Measurements from ENCODE around the gene CCDC127. TPM values are rescaled to one million over a fixed set of nuclear protein-coding genes. Genes with fewer than 3 reads are reported as not detected.
"Not testable (repeated sequence)": the region's sequence is repeated elsewhere in the genome, so short reads cannot be mapped to it uniquely, and the experiment has no call there.

The CCDC127 gene
- total and polyA plus RNA-seq, 2 of the 4 experiments (the other 2 are of a cell fraction), result 3.2 to 3.9 TPM

DNA sequence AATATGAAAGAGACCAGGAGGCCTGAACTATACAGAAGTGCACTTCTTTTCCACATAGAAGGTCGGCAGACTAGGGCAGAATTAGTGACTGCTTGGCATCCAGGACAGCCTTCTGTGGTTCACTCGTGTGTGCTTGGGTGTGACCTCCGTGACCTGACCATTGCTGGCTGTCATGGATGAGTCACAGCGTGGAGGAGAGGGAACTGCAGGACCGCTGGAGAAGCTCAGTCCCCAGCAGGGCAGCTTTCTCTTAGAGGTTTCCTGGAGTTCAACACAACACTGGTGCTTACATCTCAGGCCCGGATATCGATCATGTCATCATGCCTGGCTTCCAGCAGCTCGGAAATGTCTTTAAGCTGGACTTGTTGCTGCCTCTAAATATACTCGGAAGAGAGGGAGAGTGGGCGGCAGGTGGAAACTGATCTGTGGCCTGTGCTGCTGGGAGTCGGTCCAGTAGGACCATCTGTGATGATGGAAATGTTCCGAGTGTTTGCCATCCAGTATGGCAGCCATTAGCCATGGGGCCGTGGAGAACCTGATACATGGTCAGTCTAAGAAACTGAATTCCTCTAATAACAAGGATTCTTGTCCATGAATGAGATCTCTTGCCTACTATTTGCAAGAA lies 23.2 kb upstream of the CCDC127 start:
- not testable (repeated sequence) for DNase-seq; H3K4me3 ChIP-seq (ENCODE audit: insufficient read depth, low read depth, low read length)

DNA sequence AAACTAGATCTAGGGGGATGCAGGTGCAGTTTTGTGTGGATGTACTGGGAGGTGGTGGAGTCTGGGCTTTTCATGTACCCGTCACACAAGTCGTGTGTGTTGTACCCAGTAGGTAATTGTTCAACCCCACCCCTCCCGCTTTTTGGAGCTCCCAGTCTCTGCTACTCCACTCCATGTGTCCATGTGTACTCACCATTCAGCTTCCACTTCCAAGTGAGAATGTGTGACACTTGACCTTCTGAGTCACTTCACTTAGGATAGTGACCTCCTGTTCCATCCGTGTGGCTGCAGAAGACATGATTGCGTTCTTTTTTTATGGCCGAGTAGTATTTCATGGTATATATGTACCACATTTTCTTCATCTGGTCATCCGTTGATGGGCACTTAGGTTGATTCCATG lies 22.6 kb upstream of the CCDC127 start:
- H3K18ac ChIP-seq (ENCODE audit: low read depth, low read length); dilution Hi-C loops (cut with HindIII; ENCODE audit: low sequenced_read_pairs, unreplicated experiment); H3K9me3 ChIP-seq (ENCODE audit: control insufficient read depth, insufficient read depth, low read length); H2AK9ac ChIP-seq (replicated peaks; ENCODE audit: low read depth, low read length, poor library complexity); H3K27me3 ChIP-seq (ENCODE audit: control insufficient read depth, insufficient read depth, low read length); ATAC-seq (ENCODE audit: low read depth); H4K20me1 ChIP-seq (ENCODE audit: insufficient read depth, low read length); in situ Hi-C loops (cut with MboI; ENCODE audit: low sequenced_read_pairs); H3K4ac ChIP-seq (ENCODE audit: low read depth, low read length); CTCF ChIA-PET; H3K56ac ChIP-seq (ENCODE audit: extremely low read depth, insufficient read depth, low read length); H3K4me3 ChIP-seq (ENCODE audit: insufficient read depth, low read depth, low read length); H4K5ac ChIP-seq (ENCODE audit: low read depth, low read length); H2AFZ ChIP-seq (replicated peaks; ENCODE audit: low read length, poor library complexity); H3K14ac ChIP-seq (replicated peaks; ENCODE audit: low read depth, low read length); H2BK120ac ChIP-seq (ENCODE audit: low read depth, low read length); H2BK15ac ChIP-seq (ENCODE audit: low read depth, low read length); H2BK5ac ChIP-seq (ENCODE audit: low read depth, low read length, poor library complexity, severe bottlenecking); H3K27ac ChIP-seq (ENCODE audit: insufficient read depth, low read length); H3K9ac ChIP-seq (ENCODE audit: low read depth, low read length); POLR2A ChIA-PET (ENCODE audit: unreplicated experiment); H4K8ac ChIP-seq (ENCODE audit: low read depth in 2 of 2, low read length in 2 of 2); H3K79me1 ChIP-seq (ENCODE audit: low read depth in 1 of 2, low read length in 2 of 2); DNase-seq; H3K23ac ChIP-seq (ENCODE audit: low read depth, low read length); H2AK5ac ChIP-seq (ENCODE audit: low read depth, low read length); H4K91ac ChIP-seq (ENCODE audit: insufficient read depth, low read depth, low read length); BruUV-seq (replicated peaks); H2BK20ac ChIP-seq (ENCODE audit: low read depth, low read length); H3K4me2 ChIP-seq (ENCODE audit: low read depth, low read length); H3K9me1 ChIP-seq (ENCODE audit: insufficient read depth, low read length); intact Hi-C loops (cut with micrococcal nuclease); H3K4me1 ChIP-seq (ENCODE audit: control insufficient read depth, insufficient read depth, low read length): not testable (repeated sequence)
- WGBS, 2 experiments (ENCODE audit: extremely low coverage in 2 of 2, insufficient read length in 1 of 2), result 100% methylated on average over 2 of the region's 7 CpGs; no CpG with 5 or more reads in 1 of the 2 experiments
- peaks cover 39% of the 10 kb centered on the region for H3K36me3 ChIP-seq (ENCODE audit: control insufficient read depth, insufficient read depth, low read length)

More for the DNA sequence above, 23.2 kb upstream of the CCDC127 start:
- H3K27me3 ChIP-seq (ENCODE audit: control insufficient read depth, insufficient read depth, low read length); H2AFZ ChIP-seq (replicated peaks; ENCODE audit: low read length, poor library complexity); H2BK20ac ChIP-seq (ENCODE audit: low read depth, low read length); H3K79me1 ChIP-seq (ENCODE audit: low read depth in 1 of 2, low read length in 2 of 2); H3K9me1 ChIP-seq (ENCODE audit: insufficient read depth, low read length); H3K9me3 ChIP-seq (ENCODE audit: control insufficient read depth, insufficient read depth, low read length); H4K91ac ChIP-seq (ENCODE audit: insufficient read depth, low read depth, low read length); H2BK120ac ChIP-seq (ENCODE audit: low read depth, low read length); H2AK5ac ChIP-seq (ENCODE audit: low read depth, low read length); intact Hi-C loops (cut with micrococcal nuclease); H4K8ac ChIP-seq (ENCODE audit: low read depth in 2 of 2, low read length in 2 of 2); POLR2A ChIA-PET (ENCODE audit: unreplicated experiment); H3K14ac ChIP-seq (replicated peaks; ENCODE audit: low read depth, low read length); H4K20me1 ChIP-seq (ENCODE audit: insufficient read depth, low read length); H3K4me1 ChIP-seq (ENCODE audit: control insufficient read depth, insufficient read depth, low read length); H2BK15ac ChIP-seq (ENCODE audit: low read depth, low read length); H2BK5ac ChIP-seq (ENCODE audit: low read depth, low read length, poor library complexity, severe bottlenecking); H3K23ac ChIP-seq (ENCODE audit: low read depth, low read length); BruUV-seq (replicated peaks); in situ Hi-C loops (cut with MboI; ENCODE audit: low sequenced_read_pairs); H3K4ac ChIP-seq (ENCODE audit: low read depth, low read length); H2AK9ac ChIP-seq (replicated peaks; ENCODE audit: low read depth, low read length, poor library complexity); H3K18ac ChIP-seq (ENCODE audit: low read depth, low read length); dilution Hi-C loops (cut with HindIII; ENCODE audit: low sequenced_read_pairs, unreplicated experiment); ATAC-seq (ENCODE audit: low read depth); CTCF ChIA-PET; H3K56ac ChIP-seq (ENCODE audit: extremely low read depth, insufficient read depth, low read length); H3K9ac ChIP-seq (ENCODE audit: low read depth, low read length); H4K5ac ChIP-seq (ENCODE audit: low read depth, low read length); H3K27ac ChIP-seq (ENCODE audit: insufficient read depth, low read length); H3K4me2 ChIP-seq (ENCODE audit: low read depth, low read length): not testable (repeated sequence)
- peaks cover 38% of the 10 kb centered on the region for H3K36me3 ChIP-seq (ENCODE audit: control insufficient read depth, insufficient read depth, low read length)
- WGBS, 2 experiments (ENCODE audit: extremely low coverage in 2 of 2, insufficient read length in 1 of 2), result 100% methylated on average over 1 of the region's 13 CpGs; no CpG with 5 or more reads in 1 of the 2 experiments
